Activated CD8-positive, alpha-beta memory T cell treated with anti-CD3 and anti-CD28 coated beads, Interleukin-2, amount 50 U/mL, for 48 hours (primary cell): ENCODE data around the gene DHCR7.

Experiments used
- DNase-seq: peaks from one replicate; pipeline ENCODE4 v3.0.0-alpha.2; 2020

Gene DHCR7, protein sequence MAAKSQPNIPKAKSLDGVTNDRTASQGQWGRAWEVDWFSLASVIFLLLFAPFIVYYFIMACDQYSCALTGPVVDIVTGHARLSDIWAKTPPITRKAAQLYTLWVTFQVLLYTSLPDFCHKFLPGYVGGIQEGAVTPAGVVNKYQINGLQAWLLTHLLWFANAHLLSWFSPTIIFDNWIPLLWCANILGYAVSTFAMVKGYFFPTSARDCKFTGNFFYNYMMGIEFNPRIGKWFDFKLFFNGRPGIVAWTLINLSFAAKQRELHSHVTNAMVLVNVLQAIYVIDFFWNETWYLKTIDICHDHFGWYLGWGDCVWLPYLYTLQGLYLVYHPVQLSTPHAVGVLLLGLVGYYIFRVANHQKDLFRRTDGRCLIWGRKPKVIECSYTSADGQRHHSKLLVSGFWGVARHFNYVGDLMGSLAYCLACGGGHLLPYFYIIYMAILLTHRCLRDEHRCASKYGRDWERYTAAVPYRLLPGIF

DNA sequence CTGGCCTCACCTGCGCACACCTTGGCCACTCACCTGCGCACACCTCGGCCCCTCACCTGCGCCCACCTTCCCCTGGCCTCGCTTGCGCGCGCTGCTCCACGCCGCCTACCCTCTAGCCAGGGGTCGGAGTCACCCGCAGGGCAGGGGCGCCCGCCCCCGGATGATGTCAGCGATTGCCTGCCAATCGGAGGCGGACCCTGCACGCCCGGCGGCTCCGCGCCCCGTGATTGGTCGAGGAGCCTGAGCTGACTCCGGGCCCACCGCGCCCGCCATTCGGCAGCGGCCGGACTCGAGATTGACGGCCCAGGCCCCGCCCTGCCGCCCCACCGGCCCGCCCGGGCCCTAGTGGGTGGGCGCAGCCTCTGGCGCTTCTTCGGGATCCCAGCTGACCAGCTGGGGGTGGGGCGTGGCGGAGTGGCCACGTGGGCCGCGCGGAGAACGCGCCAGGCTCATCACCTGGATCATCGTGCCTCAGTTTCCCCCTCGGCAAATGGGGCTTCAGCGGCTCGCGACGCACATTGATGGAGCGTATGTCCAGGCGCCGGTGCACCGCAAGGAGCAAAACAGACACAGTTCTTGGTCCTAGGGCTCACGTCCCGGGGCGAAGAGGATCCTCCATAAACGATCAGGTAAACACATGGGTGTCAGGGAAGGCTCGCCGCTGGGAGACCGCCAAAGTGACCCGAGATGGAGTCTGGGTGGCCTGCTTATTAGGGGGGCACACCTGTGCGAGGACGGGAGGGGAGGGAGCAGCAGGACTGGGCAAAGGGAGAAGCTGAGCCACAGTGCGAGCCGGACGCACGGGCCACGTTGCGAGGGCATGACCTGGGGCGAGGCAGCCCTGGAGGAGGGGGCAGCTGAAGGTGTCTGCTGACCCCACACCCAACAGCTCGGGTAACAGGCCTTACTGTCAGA is at the start of gene DHCR7:
DHCR7 (minus strand) TSS at position 137 of the 915 bp plus-strand sequence. CDS start 3,441 bp downstream, outside the sequence.
- peak; percentile 98 for DNase-seq

DNA sequence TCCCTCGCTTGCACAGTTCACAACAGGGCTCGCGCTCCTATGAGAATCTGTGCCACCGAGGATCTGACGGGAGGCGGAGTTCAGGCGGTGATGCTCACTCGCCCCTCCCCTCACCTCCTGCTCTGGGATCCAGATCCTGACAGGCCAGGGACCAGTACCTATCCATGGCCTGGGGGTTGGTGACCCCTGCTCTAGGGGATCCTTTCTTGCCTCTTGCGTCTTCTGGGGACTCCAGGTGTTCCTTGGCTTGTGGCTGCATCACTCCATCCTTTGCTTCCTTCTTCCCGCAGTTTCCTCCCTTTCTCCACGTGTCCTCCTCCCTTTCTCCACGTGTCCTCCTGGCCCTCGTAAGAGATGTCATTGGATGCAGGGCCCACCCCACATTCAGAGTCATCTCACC is 48.2 kb upstream of the DHCR7 start:
- no peak for DNase-seq

DNA sequence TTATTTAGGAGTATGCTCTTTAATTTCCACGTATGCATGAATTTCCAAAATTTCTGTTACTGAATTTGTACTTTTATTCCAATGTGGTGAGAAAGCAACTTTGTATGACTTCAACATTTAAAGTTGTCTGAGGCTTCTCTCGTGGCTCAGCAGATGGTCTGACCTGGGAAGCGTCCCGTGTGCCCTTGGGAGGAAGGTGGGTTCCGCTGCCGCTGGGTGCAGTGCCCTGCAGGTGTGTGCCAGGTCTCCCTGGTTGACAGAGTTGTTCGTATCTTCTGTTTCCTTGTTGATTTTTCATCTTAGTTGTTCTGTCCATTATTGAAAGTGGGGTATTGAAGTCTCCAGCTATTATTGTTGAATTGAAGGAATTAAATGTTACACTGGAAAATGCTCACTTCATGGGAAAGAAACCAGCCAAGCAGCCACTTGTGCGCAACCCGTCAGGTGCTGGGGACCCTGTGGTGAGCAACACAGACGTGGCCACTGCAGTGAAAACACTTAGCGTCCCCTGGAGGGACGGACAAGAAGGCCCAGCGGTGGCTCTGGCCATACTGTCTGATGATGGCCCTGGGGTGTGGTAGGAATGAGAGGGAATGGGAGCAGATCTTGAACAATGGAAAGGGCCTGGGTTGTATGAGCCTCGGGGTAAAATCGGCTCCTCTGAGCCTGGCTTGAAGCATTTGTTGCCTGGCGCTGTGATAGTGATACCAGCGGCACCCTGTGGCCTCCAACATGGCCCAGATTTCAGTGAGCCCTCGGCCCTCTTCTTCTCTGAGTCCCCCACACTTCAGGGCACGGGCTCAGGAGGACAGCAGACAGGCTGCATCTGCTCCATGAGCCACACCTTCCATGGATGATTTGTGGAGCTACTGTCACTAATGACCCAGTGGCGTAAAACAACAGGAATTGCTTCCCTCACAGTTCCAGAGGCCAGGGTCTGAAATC is 47.4 kb upstream of the DHCR7 start:
- DNase-seq, result peak; percentile 23

DNA sequence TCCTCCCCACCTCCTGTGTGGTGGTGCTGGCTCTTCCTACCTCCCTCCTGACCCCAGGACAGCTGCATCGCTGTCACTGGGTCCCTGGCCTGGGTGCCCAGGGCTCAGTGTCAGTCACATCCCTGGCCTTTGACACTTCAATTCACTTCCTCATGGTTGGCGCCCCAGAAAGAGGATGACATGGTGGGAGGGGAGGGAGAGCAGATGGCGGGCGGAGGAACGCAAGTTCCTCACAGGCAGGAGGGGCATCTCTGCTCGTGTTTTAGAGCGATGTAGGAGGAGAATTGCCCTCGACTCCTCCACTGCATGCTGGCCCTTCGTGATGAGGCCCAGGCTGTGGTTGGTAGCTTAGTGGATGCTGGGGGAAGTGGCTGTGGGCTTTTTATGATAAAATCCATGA is 43.7 kb upstream of the DHCR7 start:
- DNase-seq, result peak; percentile 15

DNA sequence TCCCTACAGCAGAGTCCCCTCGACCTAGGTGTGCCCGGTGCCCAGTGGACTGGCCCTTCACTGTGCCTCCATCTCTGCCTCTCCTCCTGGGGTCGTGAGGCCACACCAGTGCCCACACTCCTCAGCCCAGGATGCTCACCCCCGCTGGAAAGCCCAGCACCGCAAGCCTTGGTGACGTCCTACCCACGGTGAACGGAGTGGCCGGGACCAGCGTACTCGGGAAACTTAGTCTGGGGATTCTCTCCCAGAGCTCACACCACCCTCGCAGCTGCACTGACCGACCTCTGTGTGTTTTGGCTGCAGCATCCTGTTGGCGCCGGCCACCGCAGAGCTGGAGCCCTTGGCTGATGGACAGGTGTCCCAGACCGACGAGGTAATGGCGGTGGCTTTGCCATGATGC is 43.3 kb upstream of the DHCR7 start:
- DNase-seq, result peak; percentile 37

DNA sequence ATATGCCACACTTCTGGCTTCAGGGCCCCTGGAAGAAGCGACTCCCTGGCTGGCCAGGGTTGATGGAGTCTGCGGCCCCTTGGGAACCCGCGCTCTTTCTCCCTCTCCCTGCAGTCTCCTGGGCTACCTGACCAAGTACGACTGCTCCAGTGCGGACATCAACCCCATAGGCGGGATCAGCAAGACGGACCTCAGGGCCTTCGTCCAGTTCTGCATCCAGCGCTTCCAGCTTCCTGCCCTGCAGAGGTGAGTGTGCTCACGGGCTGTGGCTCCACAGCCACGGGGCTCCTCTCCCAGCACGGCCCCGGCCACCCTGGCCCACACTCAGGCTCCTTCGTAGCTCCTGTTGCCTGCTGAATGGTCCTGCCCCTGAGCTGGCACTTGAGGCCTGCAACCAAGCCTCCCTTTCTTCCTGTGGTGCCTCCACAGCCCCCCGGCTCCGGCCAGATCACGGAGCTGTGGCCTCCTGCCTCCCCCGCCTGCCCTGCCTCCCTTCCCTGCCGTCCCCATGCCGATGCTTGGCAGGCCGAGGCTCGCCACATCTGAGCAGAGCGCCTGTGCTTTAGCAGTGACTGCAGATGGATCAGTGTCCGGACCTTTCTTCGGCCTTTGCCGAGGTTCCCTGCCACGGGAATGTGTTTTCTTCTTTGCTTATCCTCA is 42.7 kb upstream of the DHCR7 start:
- DNase-seq, result peak; percentile 43

DNA sequence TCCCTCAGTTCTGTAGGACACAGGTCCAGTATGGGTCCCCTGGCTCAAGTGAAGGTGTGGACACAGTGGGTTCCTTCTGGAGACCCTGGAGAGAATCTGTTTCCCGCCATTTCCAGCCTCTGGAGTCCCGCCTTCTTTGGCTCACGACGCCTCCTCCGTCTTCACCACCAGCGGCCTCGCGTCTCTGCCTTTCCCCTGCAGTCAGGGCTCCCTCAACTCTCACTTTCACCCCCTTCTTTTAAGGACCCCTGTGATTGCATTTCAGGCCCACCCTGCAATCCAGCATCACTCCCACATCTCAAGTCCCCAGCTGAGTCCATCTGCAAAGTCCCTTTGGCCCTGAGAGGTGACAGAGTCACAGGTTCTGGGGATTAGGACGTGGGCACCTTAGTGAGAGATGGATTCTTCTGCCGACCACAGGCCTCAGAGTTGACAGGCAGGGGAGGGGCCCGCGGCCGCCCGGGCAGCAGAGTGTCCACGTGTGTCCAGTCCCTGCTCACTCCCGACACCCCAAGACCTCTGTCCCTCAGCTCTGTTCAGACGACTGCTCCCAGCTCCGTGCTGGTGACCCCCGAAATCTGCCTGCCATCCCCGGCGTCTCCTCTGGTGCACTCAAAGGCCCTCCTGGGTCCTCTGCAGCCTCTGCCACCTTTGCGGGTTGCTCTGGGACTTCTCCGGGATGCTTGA is 42.0 kb upstream of the DHCR7 start:
- DNase-seq, result peak; percentile 44

DNA sequence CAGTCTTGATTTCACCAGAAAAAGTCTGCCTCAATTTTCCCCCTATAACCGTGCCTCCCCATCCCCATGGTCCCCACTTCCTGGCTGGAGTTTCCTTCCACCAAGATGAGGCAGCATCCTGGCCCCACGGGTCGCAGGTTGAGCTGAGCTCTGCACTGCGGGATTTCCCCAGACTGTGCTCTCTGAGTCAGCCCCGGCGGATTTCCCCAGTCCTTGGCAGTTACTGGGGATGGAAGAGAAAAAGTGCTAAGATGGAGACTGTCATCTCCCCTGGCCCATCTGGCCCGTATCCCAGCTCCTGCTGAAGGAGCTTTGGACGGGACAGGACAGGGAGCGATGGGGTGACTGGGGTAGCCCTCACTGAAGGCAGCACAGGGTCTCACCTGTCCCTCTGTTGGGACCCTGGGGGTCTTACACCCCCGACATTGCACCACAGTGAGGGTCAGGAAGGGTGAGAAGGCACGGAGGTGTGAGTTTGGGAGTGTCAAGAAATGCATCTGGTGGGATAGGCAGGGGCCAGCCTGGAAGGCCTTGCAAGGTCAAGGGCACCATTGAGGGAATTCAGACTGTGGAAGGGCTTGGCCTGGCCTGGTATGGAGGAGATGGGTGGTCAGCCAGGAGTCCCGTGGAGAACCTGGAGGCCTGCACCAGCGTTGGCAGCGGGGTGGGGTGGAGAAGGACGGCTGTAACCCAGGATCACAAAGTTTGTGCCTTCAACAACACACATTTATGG is 41.3 kb upstream of the DHCR7 start:
- peak; percentile 79 for DNase-seq

DNA sequence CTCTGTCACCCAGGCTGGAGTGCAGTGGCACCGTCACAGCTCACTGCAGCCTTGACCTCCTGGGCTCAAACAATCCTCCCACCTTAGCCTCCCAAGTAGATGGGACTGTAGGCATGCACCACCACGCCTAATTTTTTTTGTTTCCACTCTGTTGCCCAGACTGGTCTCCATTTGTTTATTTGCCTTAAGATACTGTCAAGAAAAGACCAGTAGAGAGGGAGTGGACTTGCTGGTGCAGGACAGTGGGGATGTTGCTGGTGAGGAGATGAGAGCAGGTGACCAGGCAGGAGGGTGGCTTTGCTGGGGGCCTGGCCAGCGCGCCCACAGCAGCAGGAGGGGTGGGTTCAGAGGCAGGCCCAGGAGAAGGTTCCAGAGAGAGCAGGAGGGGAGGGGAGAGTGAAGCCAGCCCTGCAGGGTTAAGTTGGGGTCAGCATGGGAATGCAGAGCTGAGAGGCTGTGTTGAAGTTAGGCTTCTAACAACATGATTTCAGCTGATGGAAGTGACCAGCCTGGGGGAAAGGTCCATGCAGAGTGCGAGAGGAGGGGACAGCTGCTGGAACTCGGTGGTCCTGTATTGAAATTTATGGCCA is 40.6 kb upstream of the DHCR7 start:
- DNase-seq, result no peak

DNA sequence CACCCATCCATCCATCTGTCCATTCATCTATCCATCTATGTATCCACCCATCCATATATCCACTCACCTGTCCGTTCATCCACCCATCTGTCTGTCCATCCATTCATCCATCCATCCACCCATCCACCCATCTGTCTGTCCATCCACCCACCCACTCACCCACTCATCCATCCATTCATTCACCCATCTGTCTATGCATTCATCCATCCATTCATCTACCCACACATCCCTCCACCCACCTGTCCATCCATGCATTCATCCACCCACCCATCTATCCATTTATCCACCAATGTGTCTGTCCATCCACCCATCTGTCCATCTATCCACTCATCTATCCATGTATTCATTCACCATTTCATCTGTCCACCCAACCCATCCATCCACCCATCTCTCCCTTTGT is 38.1 kb upstream of the DHCR7 start:
- DNase-seq, result no peak

DNA sequence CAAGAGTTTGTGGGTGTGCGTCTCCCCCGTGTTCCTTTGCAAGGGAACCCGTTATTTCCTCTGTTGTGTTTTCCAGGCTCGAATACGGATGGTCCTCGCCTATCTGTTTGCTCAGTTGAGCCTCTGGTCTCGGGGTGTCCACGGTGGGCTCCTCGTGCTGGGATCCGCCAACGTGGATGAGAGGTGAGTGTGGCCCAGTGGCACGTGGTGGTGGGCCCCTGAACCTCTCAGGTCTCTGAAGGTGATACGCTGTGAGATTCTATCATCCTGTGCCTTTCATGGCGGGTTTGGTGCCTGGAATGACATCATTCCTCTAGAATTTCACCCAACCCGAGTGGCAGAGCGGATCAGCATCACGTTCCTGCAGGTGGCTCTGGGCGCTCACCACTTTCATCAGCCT is 37.3 kb upstream of the DHCR7 start:
- no peak for DNase-seq

DNA sequence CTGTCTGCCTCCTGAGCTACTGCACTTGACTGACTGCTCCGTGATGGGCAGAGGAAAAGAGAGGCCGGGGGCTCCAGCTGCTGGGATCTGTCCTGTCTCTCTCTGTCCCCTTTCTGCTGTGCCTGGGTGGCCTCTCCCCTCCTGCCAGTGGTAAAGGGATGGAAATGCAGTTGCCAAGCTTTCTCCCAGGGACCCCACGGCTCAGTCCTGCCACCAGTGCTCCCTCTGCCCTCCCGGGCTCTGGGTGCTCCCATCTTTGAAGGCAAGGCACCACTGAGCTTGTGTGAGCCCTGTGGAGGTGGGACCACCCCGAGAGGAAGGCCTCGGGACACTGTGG is 36.8 kb upstream of the DHCR7 start:
- no peak for DNase-seq

DNA sequence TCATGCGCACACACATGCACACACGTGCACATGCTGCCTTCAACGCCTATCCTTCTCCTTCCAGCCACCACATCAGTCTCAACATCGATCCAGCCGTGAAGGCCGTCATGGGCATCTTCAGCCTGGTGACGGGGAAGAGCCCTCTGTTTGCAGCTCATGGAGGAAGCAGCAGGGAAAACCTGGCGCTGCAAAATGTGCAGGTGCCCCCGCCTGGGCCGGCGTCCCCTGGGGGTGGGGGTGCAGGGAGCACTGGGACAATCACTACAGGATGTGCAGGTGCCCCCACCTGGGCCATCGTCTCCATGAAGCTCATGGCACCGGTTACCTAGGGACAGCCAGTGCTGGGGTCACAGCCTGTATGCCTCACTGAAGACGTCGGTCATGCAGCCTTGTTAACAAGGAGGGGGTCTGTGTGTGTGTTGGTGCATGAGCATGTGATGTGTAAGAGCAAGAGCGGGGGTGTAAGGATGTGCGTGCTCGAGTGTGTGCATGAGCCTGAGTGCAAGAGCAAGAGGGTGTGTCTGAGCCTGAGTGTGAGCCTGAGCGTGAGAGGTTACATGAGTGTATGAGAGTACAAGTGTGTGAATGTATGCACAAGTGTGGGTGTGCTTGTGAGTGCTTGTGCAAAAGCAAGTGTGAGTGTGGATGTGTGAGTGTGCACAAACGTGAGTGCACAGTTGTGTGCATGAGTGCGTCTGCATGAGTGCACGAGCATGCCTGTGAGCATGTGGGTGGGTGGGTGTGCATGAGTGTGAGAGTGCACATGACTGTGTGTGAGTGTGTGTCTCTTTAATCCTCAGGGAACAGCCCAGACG is 36.3 kb upstream of the DHCR7 start:
- no peak for DNase-seq

DNA sequence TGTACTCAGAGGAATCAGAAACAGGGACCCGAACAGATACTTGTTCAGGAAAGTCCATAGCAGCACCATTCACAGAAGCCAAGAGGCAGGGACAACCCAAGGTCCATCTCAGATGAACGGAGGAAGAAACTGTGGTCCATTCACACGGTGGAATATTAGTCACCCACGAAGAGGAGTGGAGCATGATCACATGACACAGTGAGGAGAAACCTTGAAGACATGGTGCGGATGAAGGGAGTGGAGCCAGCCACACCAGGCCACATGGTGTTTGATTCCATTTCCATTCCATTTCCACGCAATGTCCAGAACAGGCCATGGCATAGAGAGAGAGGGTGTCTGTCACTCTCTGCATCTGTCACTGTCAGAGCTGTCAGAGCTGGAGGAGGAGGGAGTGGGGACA is 35.5 kb upstream of the DHCR7 start:
- no peak for DNase-seq

DNA sequence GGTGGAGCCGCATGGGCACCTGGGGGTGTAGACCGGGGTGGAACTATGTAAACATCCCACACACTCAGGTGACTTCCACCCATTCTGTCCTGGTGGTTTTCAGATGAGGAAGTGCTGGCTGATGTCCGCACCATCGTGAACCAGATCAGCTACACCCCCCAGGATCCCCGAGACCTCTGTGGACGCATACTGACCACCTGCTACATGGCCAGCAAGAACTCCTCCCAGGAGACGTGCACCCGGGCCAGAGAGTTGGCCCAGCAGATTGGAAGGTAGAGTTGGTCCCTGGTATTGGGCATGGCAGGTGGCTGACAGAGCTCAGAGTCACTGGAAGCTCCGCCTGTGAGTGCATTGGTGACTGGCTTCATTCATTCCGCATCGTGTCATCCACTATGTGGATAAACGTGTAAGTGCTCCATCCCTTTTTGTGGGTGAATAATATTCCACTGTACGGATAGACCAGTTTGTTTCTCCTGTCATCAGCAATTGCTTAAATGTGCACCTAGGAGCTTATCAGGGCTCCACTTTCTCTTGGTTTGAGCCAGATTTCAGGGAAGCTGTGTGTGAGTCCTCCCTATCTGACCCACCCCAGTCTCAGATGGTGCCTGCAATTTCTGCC is 34.7 kb upstream of the DHCR7 start:
- DNase-seq, result no peak

DNA sequence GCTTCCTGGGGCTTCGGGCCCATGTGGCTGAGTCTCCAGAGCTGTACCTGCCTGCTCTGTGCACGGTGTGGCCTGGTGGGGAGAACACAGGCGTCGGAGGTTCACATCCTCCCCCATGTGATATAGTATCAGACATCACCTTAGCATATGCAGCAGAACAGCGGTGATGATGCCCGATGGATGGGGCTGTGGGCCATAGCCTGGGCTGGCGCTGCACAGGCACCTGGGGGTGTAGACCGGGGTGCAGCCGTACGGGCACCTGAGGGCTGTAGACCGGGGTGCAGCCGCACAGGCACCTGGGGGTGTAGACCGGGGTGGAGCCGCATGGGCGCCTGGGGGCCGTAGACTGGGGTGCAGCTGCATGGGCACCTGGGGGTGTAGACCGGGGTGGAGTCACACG is 34.0 kb upstream of the DHCR7 start:
- DNase-seq, result no peak

DNA sequence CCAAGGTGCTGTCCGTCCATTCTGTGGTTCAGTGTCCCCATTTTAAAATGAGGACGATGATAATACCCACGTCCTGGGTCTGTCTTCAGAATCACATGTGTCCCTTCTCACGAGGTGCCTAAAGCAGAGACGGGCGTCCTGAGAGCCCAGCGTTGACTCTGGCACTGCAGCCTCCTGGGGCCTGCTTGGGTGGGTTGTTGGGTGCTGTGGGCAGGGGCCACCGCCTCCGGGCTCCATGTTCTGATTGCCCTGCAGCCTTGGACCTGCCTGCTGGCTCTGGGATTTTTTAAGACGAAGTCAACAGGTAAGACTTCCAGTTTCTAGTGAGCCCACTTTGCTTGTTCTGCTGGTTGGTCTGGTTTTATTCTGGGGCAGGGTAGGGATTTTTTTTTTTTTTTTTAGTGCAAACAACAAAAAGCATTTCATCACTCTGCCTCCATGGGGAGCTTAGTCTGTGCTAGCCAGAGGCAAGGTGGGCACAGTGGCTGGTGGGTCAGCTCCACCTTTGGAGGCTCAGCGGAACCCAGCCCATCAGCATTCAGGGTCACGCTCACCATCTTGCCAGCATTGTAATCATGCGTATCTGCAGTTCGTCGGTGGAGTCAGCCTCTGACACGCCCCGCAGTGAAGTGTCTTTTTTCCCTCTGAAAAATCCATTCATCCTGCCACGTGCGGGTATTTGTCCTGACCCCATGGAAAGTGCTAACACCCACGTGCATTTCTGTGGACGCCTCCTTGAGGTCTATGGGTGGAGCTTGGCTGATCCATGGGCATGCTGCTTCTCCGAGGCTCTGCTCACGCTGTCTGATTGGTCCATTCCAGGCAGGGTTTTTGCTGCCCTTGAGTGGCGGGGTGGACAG is 33.1 kb upstream of the DHCR7 start:
- no peak for DNase-seq

DNA sequence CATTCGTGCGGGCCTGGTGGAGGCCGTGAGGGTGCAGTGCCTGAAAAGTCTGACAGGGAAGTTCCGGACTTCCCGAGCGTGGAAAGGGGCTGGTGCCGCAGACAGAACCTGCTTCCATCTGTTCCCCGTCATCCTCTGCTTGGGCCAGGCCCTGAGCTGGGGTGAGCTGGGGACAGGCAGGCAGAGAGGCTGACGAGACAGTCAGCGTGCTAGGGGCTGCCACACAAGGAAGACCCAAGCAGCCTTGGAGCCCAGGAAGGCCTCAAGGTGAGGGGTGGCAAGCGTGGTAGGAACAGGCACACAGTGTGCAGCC is 30.3 kb upstream of the DHCR7 start:
- no peak for DNase-seq
